NK-92 (cell line): Measurements from ENCODE around the gene CAB39.

Source experiments
- DNase-seq: peaks from one replicate; lab custom pipeline; 2025; ENCODE audit not compliant: unreplicated experiment; lab: John Stamatoyannopoulos, UW

CAB39 gene

GRCh38 chr2:230749111-230749510 lies 36.5 kb downstream of the CAB39 start:
- DNase-seq = no peak

GRCh38 chr2:230751062-230751461 lies 38.4 kb downstream of the CAB39 start:
- DNase-seq = no peak

GRCh38 chr2:230754200-230754599 lies 41.6 kb downstream of the CAB39 start:
- no peak for DNase-seq

GRCh38 chr2:230757476-230757875 lies 44.8 kb downstream of the CAB39 start:
- no peak for DNase-seq

GRCh38 chr2:230758566-230759480 lies 46.2 kb downstream of the CAB39 start:
- no peak for DNase-seq

GRCh38 chr2:230759481-230760167 lies 47.0 kb downstream of the CAB39 start:
- DNase-seq = no peak

GRCh38 chr2:230761704-230762103 lies 49.1 kb downstream of the CAB39 start:
- DNase-seq = no peak

- no peak for DNase-seq
These were observed 49.8 kb downstream of the CAB39 start for GRCh38 chr2:230762317-230762896.

- no peak for DNase-seq
These were observed 51.7 kb downstream of the CAB39 start for GRCh38 chr2:230764346-230764745.

- DNase-seq = no peak
These were observed 53.1 kb downstream of the CAB39 start for GRCh38 chr2:230765611-230766300.

- no peak for DNase-seq
These were observed 55.3 kb downstream of the CAB39 start for GRCh38 chr2:230767862-230768388.

- no peak for DNase-seq
These were observed 58.2 kb downstream of the CAB39 start for GRCh38 chr2:230770804-230771203.

GRCh38 chr2:230772156-230772555 lies 59.5 kb downstream of the CAB39 start:
- DNase-seq = no peak

GRCh38 chr2:230773039-230773773 lies 60.6 kb downstream of the CAB39 start:
- DNase-seq = no peak

GRCh38 chr2:230774348-230774951 lies 61.8 kb downstream of the CAB39 start:
- DNase-seq = no peak

- DNase-seq = no peak
These were observed 63.1 kb downstream of the CAB39 start for GRCh38 chr2:230775737-230776136.

GRCh38 chr2:230777721-230778120 lies 65.1 kb downstream of the CAB39 start:
- DNase-seq = no peak

GRCh38 chr2:230778350-230779063 lies 65.9 kb downstream of the CAB39 start:
- DNase-seq = no peak

- DNase-seq = no peak
These were observed 66.5 kb downstream of the CAB39 start for GRCh38 chr2:230779126-230779525.
